ENCODE results near the gene MIPOL1.

GRCh38 chr14:37363661-37364060 is 165.9 kb downstream of the MIPOL1 start:
- TF ChIP-seq POLR2AphosphoS5 (IDR thresholded peaks at IDR 0.05; ENCODE audit: insufficient read depth in 1 of 2, low read depth in 1 of 2) (no peak), CTCF (IDR thresholded peaks at IDR 0.05) (no peak)

Data from vagina (tissue), 2 donors.